Cardiac atrium fibroblast (primary cell): ENCODE data around the gene NHS. TPM values are rescaled to one million over a fixed set of nuclear protein-coding genes. Genes with fewer than 3 reads are reported as not detected.

Source experiments
- total RNA-seq: library from RNA; depleted of rRNA; stranded (reverse); fragments of >200 nt; gene quantifications from 2 replicates; pipeline ENCODE4 v1.2.3, GENCODE V29; 2015

NHS gene
- under 0.01 and 0.65 TPM in 2 replicates for total RNA-seq

GRCh38 chrX:17374619-17375366 is at the start of gene NHS:
Gene NHS (plus strand): TSS chrX:17375200. CDS start chrX:17375758, 558 bp downstream.

GRCh38 chrX:17736856-17737709 is 362.1 kb downstream of the NHS start, which contains the start of gene SCML1:
Gene SCML1 (plus strand): TSS chrX:17737493. CDS start chrX:17744187, 6,694 bp downstream.

